Heart right ventricle (tissue), 16 donors: ENCODE measurements around the gene POLA1. TPM values are rescaled to one million over a fixed set of nuclear protein-coding genes. Genes with fewer than 3 reads are reported as not detected.

Experiments used
- ATAC-seq, 8 donors: fragments of 200-7000 bp; cut with Tn5 transposase; one replicate each; pipeline ENCODE4 v1.9.1; 2020; ENCODE audit warnings: mild to moderate bottlenecking in 8 of 8, moderate library complexity in 8 of 8, moderate number of reproducible peaks in 1 of 8
- DNase-seq, 2 donors: peaks; one replicate each; pipeline ENCODE4 v3.0.0-alpha.2; 2020
- H3K27ac ChIP-seq, 10 donors: fragments of 200-600 bp; sonication (generic) in 2 of 10; one replicate each; pipeline versions ENCODE4 v1.5.0 to v1.8.0; 2020 to 2022; ENCODE audit warnings: mild to moderate bottlenecking in 3 of 10
- H3K27me3 ChIP-seq, 7 donors: fragments of 200-600 bp; one replicate each; pipeline ENCODE4 v1.8.0; 2021 to 2022; ENCODE audit warnings: mild to moderate bottlenecking in 2 of 7
- H3K36me3 ChIP-seq, 9 donors: fragments of 200-600 bp; sonication (generic) in 1 of 9; one replicate each; pipeline versions ENCODE4 v1.5.0 to v1.8.0; 2020 to 2022; ENCODE audit warnings: mild to moderate bottlenecking in 2 of 9
- H3K4me1 ChIP-seq, 9 donors: fragments of 200-600 bp; sonication (generic) in 1 of 9; one replicate each; pipeline versions ENCODE4 v1.5.0 to v1.8.0; 2020 to 2022; ENCODE audit warnings: mild to moderate bottlenecking in 4 of 9
- H3K4me3 ChIP-seq, 10 donors: fragments of 200-600 bp; sonication (generic) in 2 of 10; one replicate each; pipeline versions ENCODE4 v1.5.0 to v1.8.0; 2020 to 2022; ENCODE audit warnings: mild to moderate bottlenecking in 7 of 10, moderate library complexity in 2 of 10
- H3K9me3 ChIP-seq, 11 donors: fragments of 200-600 bp in 10 of 11; sonication (generic) in 2 of 11; one replicate each; pipeline versions ENCODE4 v1.5.0 to v1.8.0; 2013 to 2022; ENCODE audit warnings: mild to moderate bottlenecking in 2 of 11, control low read depth in 1 of 11, moderate library complexity in 1 of 11
- CTCF ChIP-seq, 9 donors: fragments of 200-600 bp; sonication (generic) in 2 of 9; IDR thresholded peaks; one replicate each; pipeline versions ENCODE4 v1.5.0 to v1.8.0; 2021 to 2022; ENCODE audit warnings: antibody characterized with exemption in 9 of 9, mild to moderate bottlenecking in 5 of 9, moderate library complexity in 1 of 9
- WGBS, 2 donors: extraction: QIAGEN DNeasy Blood & Tissue Kit; methylation state at CpG; one replicate each; pipeline ENCODE4 v1.1.7; 2013; ENCODE audit warnings: inconsistent platforms in 1 of 2; 5-methylcytosine and 5-hydroxymethylcytosine counted together
- intact Hi-C, 10 donors: fragments of 100-400 bp; cut with DNase I; formaldehyde crosslinking; loops; one replicate each; pipeline versions ENCODE4 v1.11.1 to v1.14.2; 2022
- long read RNA-seq, 3 donors: library from polyadenylated mRNA; unstranded; transcript quantifications; one replicate each; pipeline ENCODE4 v2.0.0, GENCODE V29; 2020 to 2021
- polyA plus RNA-seq, 2 donors: library from polyadenylated mRNA; stranded (reverse); fragments of 200-250 nt; gene quantifications; one replicate each; pipeline ENCODE4 v1.2.3, GENCODE V29; 2013
- total RNA-seq, 10 donors: library from RNA; stranded (reverse); fragmentation: NEBNext Ultra II Directional in 3 of 10; extraction: Animal tissue kit (Norgen Biotek cat#: 25700) in 3 of 10; gene quantifications; one replicate each; pipeline versions ENCODE4 v1.2.1 to v1.2.4, GENCODE V29; 2021 to 2023
- donor health status: Arrhythmogenic right ventricular cardiomyopathy.
- donor health status: ischemic (EF 13 %, LVEDD 7.1; RV severe dilation, severe dysfunction).
- donor health status: healthy with polysubstance abuse.
- donor health status: DM: no; HTN: yes; CAD: no.
- donor health status: DM: no; HTN: no; CAD: no.
- donor health status: ischemic (EF 25% LVEDD 6.9; RV normal size, moderate dysfunction).
- donor health status: ischemic (EF 25% LVEDD 5.7; RV mildly dilated, moderate dysfunction).
- donor health status: healthy.
- donor health status: DM: yes; HTN: yes; CAD: no.
- donor health status: Ischemic cardiomyopathy.
- donor health status: ischemic (EF 35%, LVEDD 5.7; RV mildly dilated, moderate dysfunction).
- donor health status: nonischemic (EF 11% LVEDD 7.7; RV severe dilation, severe dysfunction).
- donor health status: DM: yes; HTN: yes; CAD: no.
- donor health status: PGD.
- donor health status: ischemic (EF 29% LVEDD 5.4; RV normal size, mild dysfunction).
- donor health status: nonischemic (EF 23%, LVEDD 6.1; RV moderate dilation, normal function).

POLA1 gene
- total RNA-seq (1 to 10 TPM; 5.2 to 8.5 (median 6.8) TPM), polyA plus RNA-seq (1 to 10 TPM; 2.6 to 3.2 TPM)
- long read RNA-seq, donor 1, full-length matches to known transcripts = 4 of 10 reads
- long read RNA-seq, donor 1, partial matches to known transcripts = 2 of 10 reads
- long read RNA-seq, donor 1, other reads (novel, unspliced or antisense) = 4 of 10 reads
- long read RNA-seq, donor 2, full-length matches to known transcripts = 3 of 9 reads
- long read RNA-seq, donor 2, partial matches to known transcripts = 4 of 9 reads
- long read RNA-seq, donor 2, other reads (novel, unspliced or antisense) = 2 of 9 reads
- long read RNA-seq, donor 3, full-length matches to known transcripts = 4 of 11 reads
- long read RNA-seq, donor 3, partial matches to known transcripts = 7 of 11 reads
- long read RNA-seq, donor 3, other reads (novel, unspliced or antisense) = 0 of 11 reads

GRCh38 chrX:24693453-24694202 is at the start of gene POLA1:
TSS of gene POLA1 (plus strand) at chrX:24693918. CDS start at chrX:24693962, 44 bp downstream.
- WGBS, 2 donors = 0% methylated on average over 66 to 70 of the region's 70 CpGs
- Histone ChIP-seq H3K27ac (peak within 1 kb of the TSS in 9 of 10 donors; percentile 72 to 89 (median 83)), H3K4me3 (peak within 1 kb of the TSS; percentile 32 to 80 (median 68)), H3K4me1 (peaks cover 0 to 15% (median 6%) of the 10 kb centered on the region in 9 donors), H3K27me3 (no peaks in the 10 kb centered on the region), H3K36me3 (no peaks in the 10 kb centered on the region), H3K9me3 (no peaks in the 10 kb centered on the region)
- peak in 5 of 9 donors; percentile 14 to 56 (median 39) for TF ChIP-seq CTCF (IDR thresholded peaks at IDR 0.05)
- DNase-seq (peak; percentile 92 to 95), ATAC-seq (peak; percentile 99 to 100 (median 99))
- intact Hi-C loops = no loop called here

- intact Hi-C loops = no loop called here
- ATAC-seq (no peak), DNase-seq (no peak)
- H3K27me3 ChIP-seq = peaks cover 0 to 70% (median 0%) of the 10 kb centered on the region in 7 donors
- no peak for TF ChIP-seq CTCF (IDR thresholded peaks at IDR 0.05)
- WGBS, 2 donors = 11 to 21% methylated on average over 10 of the region's 10 CpGs
- H3K4me3 ChIP-seq = peak overlapping the region in 3 of 10 donors; percentile 37 to 50 (median 42)
- H3K4me1 ChIP-seq = peaks cover 0 to 8% (median 0%) of the 10 kb centered on the region in 9 donors
- no peaks in the 10 kb centered on the region for H3K36me3 ChIP-seq
- H3K27ac ChIP-seq = no peak overlapping the region
- H3K9me3 ChIP-seq = no peaks in the 10 kb centered on the region
Measured at GRCh38 chrX:24646006-24646405, 47.7 kb upstream of the POLA1 start.

- Histone ChIP-seq H3K4me1 (peaks cover 0 to 8% (median 0%) of the 10 kb centered on the region in 9 donors), H3K36me3 (no peaks in the 10 kb centered on the region), H3K9me3 (no peaks in the 10 kb centered on the region), H3K4me3 (peak overlapping the region in 7 of 10 donors; percentile 8 to 50 (median 41)), H3K27ac (no peak overlapping the region), H3K27me3 (peaks cover 0 to 65% (median 0%) of the 10 kb centered on the region in 7 donors)
- intact Hi-C loops = no loop called here
- DNase-seq = no peak
- no peak for TF ChIP-seq CTCF (IDR thresholded peaks at IDR 0.05)
- ATAC-seq = peak; percentile 5 to 50 (median 36)
- 1% methylated on average over 13 of the region's 13 CpGs for WGBS, 2 donors
Measured at GRCh38 chrX:24646745-24647182, 47.0 kb upstream of the POLA1 start.
